Activated CD4-positive, alpha-beta T cell treated with anti-CD3 and anti-CD28 coated beads for 36 hours (primary cell): ENCODE measurements around the gene LSM12. TPM values are rescaled to one million over a fixed set of nuclear protein-coding genes. Genes with fewer than 3 reads are reported as not detected.
A peak's percentile ranks its signal among the peaks of the same experiment; 100 is the strongest.

Experiments
- ATAC-seq: fragments of 200-7000 bp; cut with Tn5 transposase; one replicate; pipeline ENCODE4 v1.10.0; 2021; ENCODE audit warnings: mild to moderate bottlenecking, moderate library complexity
- CTCF ChIA-PET: fragments of 350-600 bp; sonication (Branson Sonifier 250); formaldehyde crosslinking; loops from one replicate; lab custom pipeline; 2021; ENCODE audit warnings: antibody characterized with exemption; lab: Charles Lee
- POLR2A ChIA-PET: fragments of 350-600 bp; sonication (Branson Sonifier 250); formaldehyde crosslinking; loops from one replicate; lab custom pipeline; 2021; ENCODE audit warnings: antibody characterized with exemption, inconsistent platforms; lab: Charles Lee
- DNase-seq: peaks from one replicate; pipeline ENCODE4 v3.0.0-alpha.2; 2020
- H3K27ac Mint-ChIP-seq: one replicate; pipeline ENCODE4 v1.8.0; 2021; ENCODE audit warnings: mixed read lengths
- H3K27me3 Mint-ChIP-seq: one replicate; pipeline ENCODE4 v1.8.0; 2021; ENCODE audit warnings: mixed read lengths
- H3K36me3 Mint-ChIP-seq: one replicate; pipeline ENCODE4 v1.8.0; 2021; ENCODE audit warnings: low read depth, mixed read lengths
- H3K4me1 Mint-ChIP-seq: one replicate; pipeline ENCODE4 v1.8.0; 2021; ENCODE audit warnings: mixed read lengths
- H3K4me3 Mint-ChIP-seq: one replicate; pipeline ENCODE4 v1.8.0; 2021; ENCODE audit warnings: mild to moderate bottlenecking, moderate library complexity, mixed read lengths
- H3K9me3 Mint-ChIP-seq: one replicate; pipeline ENCODE4 v1.8.0; 2021; ENCODE audit warnings: low read depth, mixed read lengths
- intact Hi-C, 2 experiments: fragments of 100-400 bp; cut with DNase I in 1 of 2; cut with micrococcal nuclease in 1 of 2; formaldehyde crosslinking; loops; one replicate each; pipeline versions ENCODE4 v1.14.2 to v1.15.1; 2022 to 2024; cut with DNase I, micrococcal nuclease
- total RNA-seq, 2 experiments: library from RNA; stranded (reverse); gene quantifications; one replicate each; pipeline ENCODE4 v1.2.3, GENCODE V29; 2021

LSM12 gene
- total RNA-seq, 2 experiments from 2014 or later, result 93.1 to 102 TPM

DNA sequence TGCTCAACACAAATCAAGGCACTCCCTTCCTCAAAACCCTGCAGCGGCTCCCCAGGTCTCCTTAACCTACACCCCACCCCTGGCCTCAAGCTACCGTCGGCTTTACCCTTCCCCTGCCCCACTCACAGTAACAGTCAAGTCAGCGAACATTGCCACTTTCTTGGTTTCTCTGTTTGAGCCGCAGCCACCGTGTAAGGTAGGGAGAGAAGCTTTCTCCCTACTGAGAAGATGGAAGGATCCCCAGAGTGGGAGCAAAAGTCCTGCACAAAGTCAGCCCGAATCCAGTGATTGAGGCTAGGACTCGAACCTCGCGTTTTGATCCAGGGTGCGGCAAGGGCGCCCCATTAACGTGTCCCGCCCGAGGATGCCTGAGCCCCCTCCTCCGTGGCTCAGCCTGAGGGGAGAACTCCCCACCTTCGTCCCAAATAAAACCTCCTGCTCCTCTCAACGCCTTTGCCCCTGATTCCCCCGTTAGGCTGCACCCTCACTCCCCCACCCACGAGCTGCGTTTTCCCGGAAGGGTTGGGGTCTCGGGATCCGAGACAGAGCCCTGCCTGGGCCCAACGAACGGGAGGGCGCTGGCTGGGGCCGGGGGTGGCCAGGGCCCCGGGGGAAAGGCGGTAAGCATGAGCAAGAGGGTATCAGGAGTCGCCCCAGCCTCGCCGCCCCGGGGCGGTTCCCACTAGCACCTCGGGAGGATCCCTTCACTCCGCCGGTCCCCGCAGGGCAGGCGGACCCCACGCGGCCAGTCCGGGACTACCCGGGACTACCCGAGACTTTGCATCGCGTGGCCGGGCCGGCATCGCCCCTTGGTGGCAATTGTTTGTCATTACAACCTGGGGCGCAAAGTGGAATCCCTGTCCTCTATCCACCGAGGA lies 72.0 kb downstream of the LSM12 start:
- no peaks in the 10 kb centered on the region for H3K9me3 Mint-ChIP-seq
- no peak overlapping the region for H3K4me3 Mint-ChIP-seq
- intact Hi-C loops, result loop anchor here (1.0 to 2.0 kb wide), 4 partner anchors 50 to 116 kb away; no protein-coding TSS in a partner anchor
- no peaks in the 10 kb centered on the region for H3K36me3 Mint-ChIP-seq
- peak overlapping the region; percentile 19 for H3K27ac Mint-ChIP-seq
- H3K4me1 Mint-ChIP-seq, result no peaks in the 10 kb centered on the region
- ATAC-seq (peak; percentile 94), DNase-seq (peak; percentile 83)
- CTCF ChIA-PET, result interaction anchor here (0.6 to 5.0 kb wide), 12 partner anchors 9 to 350 kb away, joined by 3 to 59 read pairs (median 3); partner anchors contain the start of genes NAGS and PPY
- POLR2A ChIA-PET, result no interaction called here
- H3K27me3 Mint-ChIP-seq, result peaks cover 20% of the 10 kb centered on the region

DNA sequence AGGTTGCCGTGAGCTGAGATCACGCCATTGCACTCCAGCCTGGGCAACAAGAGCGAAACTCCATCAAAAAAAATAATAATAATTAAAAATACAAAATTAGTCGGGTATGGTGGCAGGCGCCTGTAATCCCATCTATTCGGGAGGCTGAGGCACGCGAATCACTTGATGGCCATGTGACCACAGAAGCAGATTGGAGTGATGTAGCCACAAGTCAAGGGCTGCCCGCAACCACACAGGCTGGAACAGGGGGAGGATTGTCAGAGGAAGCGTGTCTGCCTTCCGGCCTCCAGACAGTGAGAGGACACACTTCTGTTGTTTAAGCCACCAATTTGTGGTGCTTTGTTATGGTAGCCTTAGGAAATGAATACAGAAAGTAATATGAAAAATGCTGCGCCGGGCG lies 73.8 kb downstream of the LSM12 start:
- ChIA-PET POLR2A (no interaction called here), CTCF (interaction anchor here (1.5 kb wide), 1 partner anchor 11 kb away, joined by 10 read pairs; the partner anchor contains the start of gene NAGS)

DNA sequence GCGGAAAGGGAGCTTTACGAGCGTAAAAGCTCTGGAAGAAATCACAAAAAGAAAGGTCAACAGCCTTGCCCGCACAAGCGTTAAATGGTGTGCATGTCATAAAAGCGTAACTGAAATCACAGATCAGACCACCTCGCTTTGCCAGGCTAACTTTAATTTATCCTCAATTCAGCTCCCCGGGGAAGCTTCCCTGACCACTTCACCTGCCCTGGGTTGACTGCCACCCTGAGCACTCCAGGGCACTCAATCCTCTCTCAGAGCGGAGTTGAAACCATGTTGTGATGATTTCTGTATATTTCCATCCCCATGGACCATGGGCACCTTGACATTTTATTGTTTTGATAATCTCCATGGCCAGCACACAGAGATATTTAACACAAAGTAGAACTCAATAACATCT lies 78.2 kb downstream of the LSM12 start:
- CTCF ChIA-PET, result interaction anchor here (0.7 kb wide), 4 partner anchors 9 to 423 kb away, joined by 3 read pairs; no protein-coding TSS in a partner anchor
- Mint-ChIP-seq H3K27ac (no peak overlapping the region), H3K9me3 (no peaks in the 10 kb centered on the region), H3K4me1 (peaks cover 2% of the 10 kb centered on the region), H3K27me3 (peaks cover 23% of the 10 kb centered on the region), H3K4me3 (no peak overlapping the region), H3K36me3 (no peaks in the 10 kb centered on the region)
- intact Hi-C loops, result no loop called here
- ATAC-seq (no peak), DNase-seq (no peak)
- POLR2A ChIA-PET, result interaction anchor here (0.6 kb wide), 1 partner anchor 233 kb away, joined by 3 read pairs; no protein-coding TSS in a partner anchor

More for the DNA sequence above, 73.8 kb downstream of the LSM12 start:
- Mint-ChIP-seq H3K36me3 (no peaks in the 10 kb centered on the region), H3K27ac (no peak overlapping the region), H3K27me3 (peaks cover 18% of the 10 kb centered on the region), H3K4me1 (no peaks in the 10 kb centered on the region), H3K9me3 (no peaks in the 10 kb centered on the region), H3K4me3 (no peak overlapping the region)
- intact Hi-C loops, result no loop called here
- ATAC-seq, result no peak
- no peak for DNase-seq

DNA sequence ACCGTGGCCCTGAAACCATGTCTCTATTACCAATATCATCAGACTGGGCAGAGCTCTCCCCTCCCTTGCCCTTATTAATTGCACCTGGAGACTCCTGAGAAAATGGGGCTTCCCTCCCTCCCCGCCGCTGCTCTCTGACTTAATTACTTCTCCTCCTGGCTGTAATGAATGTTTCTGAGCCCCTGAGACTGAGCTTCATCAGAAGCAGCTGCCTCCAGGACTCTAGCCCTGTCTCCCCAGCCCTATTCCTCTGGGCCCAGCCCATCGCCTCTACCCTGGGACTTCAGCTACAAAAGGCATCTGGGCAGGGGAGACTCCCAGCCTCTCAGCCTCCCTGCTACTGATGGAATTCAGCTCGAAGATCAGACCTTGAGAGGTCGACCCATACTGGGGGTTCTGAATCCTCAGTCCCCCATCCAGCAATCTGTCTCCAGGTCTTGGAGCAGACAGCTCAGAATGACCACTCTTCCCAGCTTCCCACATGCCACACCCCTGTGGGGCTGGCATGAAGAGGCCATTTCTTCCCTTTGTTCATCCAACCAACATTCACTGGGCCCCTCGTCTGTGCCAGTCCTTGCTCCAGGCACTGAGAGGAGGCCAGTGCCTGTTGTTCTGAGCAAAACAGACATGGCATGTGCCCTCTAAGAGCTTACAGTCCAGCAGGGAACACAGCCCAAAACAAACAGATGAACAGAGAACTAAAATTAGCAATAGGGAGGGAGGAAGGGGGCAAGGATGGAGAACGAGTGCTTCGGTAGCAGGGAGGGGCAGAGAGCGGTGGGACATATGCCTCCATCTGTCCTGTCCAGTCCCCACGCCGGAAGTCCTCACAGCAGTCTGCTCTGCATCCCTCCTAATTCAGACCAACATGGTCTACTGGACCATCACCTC lies 79.1 kb downstream of the LSM12 start:
- H3K27me3 Mint-ChIP-seq, result peaks cover 27% of the 10 kb centered on the region
- H3K9me3 Mint-ChIP-seq, result no peaks in the 10 kb centered on the region
- H3K4me1 Mint-ChIP-seq, result peaks cover 4% of the 10 kb centered on the region
- CTCF ChIA-PET, result interaction anchor here (0.6 to 1.3 kb wide), 4 partner anchors 8 to 299 kb away, joined by 3 to 4 read pairs (median 3); no protein-coding TSS in a partner anchor
- POLR2A ChIA-PET, result no interaction called here
- no peak overlapping the region for H3K27ac Mint-ChIP-seq
- no peak overlapping the region for H3K4me3 Mint-ChIP-seq
- ATAC-seq (no peak), DNase-seq (no peak)
- intact Hi-C loops, result no loop called here
- no peaks in the 10 kb centered on the region for H3K36me3 Mint-ChIP-seq

DNA sequence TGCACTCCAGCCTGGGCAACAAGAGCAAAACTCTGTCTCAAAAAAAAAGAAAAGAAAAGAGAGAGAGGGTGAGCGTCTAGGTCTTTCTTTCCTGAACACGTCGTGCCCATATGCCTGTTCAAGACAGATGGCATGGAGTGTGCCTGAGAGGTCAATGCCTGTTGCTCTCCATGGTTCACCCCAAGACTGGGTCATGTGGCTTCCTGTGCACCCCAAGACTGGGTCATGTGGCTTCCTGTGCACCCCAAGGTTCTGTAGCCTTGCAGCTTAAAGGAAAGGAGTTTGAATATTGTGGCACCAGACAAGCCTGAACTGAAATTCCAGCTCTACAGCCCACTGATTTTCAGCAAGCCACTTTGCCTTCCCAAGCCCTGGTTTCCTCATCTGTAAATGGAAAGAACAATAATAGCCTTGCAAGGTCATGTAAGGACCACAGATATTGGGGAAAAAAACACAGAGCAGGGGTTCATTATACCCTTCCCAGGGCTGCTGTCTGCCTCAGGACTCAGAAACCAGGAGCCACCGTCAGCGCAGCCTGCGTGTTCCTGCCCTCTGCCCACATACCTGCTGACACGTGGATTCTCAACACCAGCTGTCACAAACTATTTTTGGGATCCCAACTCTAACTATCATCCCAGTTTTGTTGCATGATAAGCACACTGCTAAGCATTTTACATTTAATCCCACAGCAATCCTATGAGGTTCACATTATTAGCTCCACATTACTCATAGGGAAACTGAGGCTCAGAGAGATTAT lies 80.1 kb downstream of the LSM12 start:
- no peak overlapping the region for H3K27ac Mint-ChIP-seq
- H3K36me3 Mint-ChIP-seq, result no peaks in the 10 kb centered on the region
- H3K4me3 Mint-ChIP-seq, result no peak overlapping the region

DNA sequence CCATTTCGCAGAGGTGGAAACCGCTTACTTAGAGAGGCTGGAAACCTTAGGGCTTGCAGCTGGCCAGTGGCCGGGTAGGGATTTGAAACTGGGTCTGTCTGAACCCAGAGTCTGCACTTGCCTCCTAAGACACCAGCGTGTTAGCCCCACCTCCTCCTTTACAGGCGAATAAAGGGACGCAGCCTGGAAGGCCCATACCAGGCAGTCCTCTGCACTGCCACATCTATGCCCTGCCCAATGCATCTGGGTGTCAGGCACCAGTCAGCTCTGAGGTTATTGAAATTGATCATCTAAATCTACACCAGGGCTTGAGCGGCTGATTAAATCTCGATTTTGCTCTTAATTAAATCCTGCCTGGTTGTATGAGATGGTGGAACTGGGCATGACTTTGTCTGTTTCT lies 82.0 kb downstream of the LSM12 start:
- Mint-ChIP-seq H3K27ac (no peak overlapping the region), H3K36me3 (no peaks in the 10 kb centered on the region), H3K27me3 (peaks cover 41% of the 10 kb centered on the region), H3K4me1 (peaks cover 4% of the 10 kb centered on the region), H3K9me3 (no peaks in the 10 kb centered on the region), H3K4me3 (no peak overlapping the region)
- ATAC-seq (no peak), DNase-seq (no peak)
- POLR2A ChIA-PET, result interaction anchor here (0.6 kb wide), 1 partner anchor 90 kb away, joined by 3 read pairs; no protein-coding TSS in a partner anchor
- CTCF ChIA-PET, result interaction anchor here (0.8 to 1.4 kb wide), 3 partner anchors 10 to 627 kb away, joined by 3 to 5 read pairs (median 3); no protein-coding TSS in a partner anchor
- intact Hi-C loops, result no loop called here

More for the DNA sequence above, 80.1 kb downstream of the LSM12 start:
- no peak for DNase-seq
- Mint-ChIP-seq H3K9me3 (no peaks in the 10 kb centered on the region), H3K4me1 (peaks cover 4% of the 10 kb centered on the region), H3K27me3 (peaks cover 34% of the 10 kb centered on the region)
- intact Hi-C loops, result no loop called here
- POLR2A ChIA-PET, result no interaction called here
- CTCF ChIA-PET, result interaction anchor here (0.6 to 1.3 kb wide), 4 partner anchors 11 to 300 kb away, joined by 3 to 4 read pairs (median 3); partner anchors contain the start of gene PPY
- no peak for ATAC-seq

Other genes starting within 250 kb of the LSM12 start
- under 1 TPM; 0.37 to 0.41 TPM for gene MPP3, start 233.5 kb downstream of the LSM12 start, total RNA-seq
- gene CD300LG, start 219.5 kb downstream of the LSM12 start, total RNA-seq, result not detected
- 1 to 10 TPM; 1.2 to 1.3 TPM for gene MPP2, start 159.1 kb downstream of the LSM12 start, total RNA-seq
- not detected for gene PPY, start 124.2 kb downstream of the LSM12 start, total RNA-seq
- not detected for gene PYY, start 112.7 kb downstream of the LSM12 start, total RNA-seq
- gene NAGS, start 62.0 kb downstream of the LSM12 start, total RNA-seq, result 1 to 10 TPM; 1.3 to 1.5 TPM
- gene TMEM101, start 51.7 kb downstream of the LSM12 start, total RNA-seq, result 10 to 100 TPM; 17.6 to 22.7 TPM
- gene G6PC3, start 4.1 kb upstream of the LSM12 start, total RNA-seq, result 10 to 100 TPM; 21.3 to 22.0 TPM
- 10 to 100 TPM; 16.5 to 22.0 TPM for gene HDAC5, start 57.0 kb upstream of the LSM12 start, total RNA-seq
- gene HROB, start 75.3 kb upstream of the LSM12 start, total RNA-seq, result 10 to 100 TPM; 17.1 to 23.3 TPM
- under 1 TPM; 0.14 TPM for gene ASB16, start 104.0 kb upstream of the LSM12 start, total RNA-seq
- gene TMUB2, start 120.3 kb upstream of the LSM12 start, total RNA-seq, result 10 to 100 TPM; 19.8 to 20.3 TPM
- gene ATXN7L3, start 133.2 kb upstream of the LSM12 start, total RNA-seq, result 10 to 100 TPM; 66.3 to 70.6 TPM
- gene UBTF, start 153.0 kb upstream of the LSM12 start, total RNA-seq, result 100 to 1,000 TPM; 127 to 162 TPM
- gene SLC4A1, start 201.5 kb upstream of the LSM12 start, total RNA-seq, result not detected
- under 1 TPM in 1 of 2 experiments, not detected in 1; 0.11 TPM for gene RUNDC3A, start 241.9 kb upstream of the LSM12 start, total RNA-seq